GM19238 (cell line): ENCODE results near the gene EFCAB8.
"Not testable (repeated sequence)": the region's sequence is repeated elsewhere in the genome, so short reads cannot be mapped to it uniquely, and the experiment has no call there.

Source experiments
- DNase-seq: peaks from one replicate; pipeline ENCODE4 v3.0.0; 2011; ENCODE audit warnings: low spot score; ENCODE audit not compliant: insufficient read length

The EFCAB8 gene

DNA sequence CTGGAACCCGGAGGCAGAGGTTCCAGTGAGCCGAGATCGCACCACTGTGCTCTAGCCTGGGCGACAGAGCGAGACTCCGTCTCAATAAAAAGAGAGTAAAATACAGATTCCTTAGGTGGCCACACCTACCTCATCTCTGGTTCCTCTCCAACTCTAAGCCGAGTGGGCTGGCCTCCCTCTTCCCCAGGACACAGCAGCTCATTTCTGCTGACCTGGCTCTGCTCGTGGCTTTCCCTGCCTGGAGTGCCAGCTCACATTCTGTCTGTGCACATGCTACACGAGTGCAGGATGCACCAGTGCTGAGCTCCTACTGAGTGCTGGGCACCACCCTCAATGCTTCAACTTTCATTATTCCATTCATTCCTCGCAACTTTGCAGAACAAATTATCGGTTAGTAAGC is 28.8 kb downstream of the EFCAB8 start:
- DNase-seq, result no peak

DNA sequence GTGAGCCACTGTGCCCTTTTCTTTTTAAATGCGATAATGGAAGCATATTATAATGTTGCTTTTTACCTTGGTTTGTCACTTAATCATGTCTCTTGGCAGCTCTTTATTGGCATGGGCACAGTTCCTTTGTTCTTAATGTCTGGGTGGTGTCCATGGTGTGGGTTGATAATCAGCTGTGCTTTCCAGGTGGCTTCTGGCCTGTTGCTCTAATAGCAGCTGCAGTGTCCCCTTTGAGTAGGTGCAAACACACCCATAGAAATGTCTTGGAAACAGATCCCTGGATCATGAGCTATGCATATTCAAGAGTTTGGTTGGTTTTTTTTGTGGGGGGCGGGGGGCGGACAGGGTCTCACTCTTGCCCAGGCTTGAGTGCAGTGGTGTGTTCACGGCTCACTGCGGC is 29.9 kb downstream of the EFCAB8 start:
- no peak for DNase-seq

DNA sequence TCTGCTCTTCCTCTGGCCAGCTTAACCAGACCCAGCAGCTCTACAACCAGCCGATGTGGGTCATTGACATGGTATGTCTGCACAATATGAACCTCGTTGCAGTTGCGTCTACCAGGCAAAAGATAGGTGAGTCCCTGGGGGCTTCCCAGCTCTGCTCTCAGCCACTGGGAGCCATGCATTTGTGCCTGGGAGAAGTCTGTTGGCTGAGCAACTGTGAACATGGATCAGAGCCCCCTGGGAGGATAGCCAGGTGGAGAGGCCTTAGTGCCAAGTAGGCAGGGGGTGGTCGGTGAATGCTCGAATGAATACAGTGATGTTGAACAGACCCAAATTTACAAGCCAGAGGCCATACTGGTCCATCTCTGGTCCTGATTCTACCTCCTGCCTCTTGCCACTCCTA is 30.6 kb downstream of the EFCAB8 start:
- no peak for DNase-seq

DNA sequence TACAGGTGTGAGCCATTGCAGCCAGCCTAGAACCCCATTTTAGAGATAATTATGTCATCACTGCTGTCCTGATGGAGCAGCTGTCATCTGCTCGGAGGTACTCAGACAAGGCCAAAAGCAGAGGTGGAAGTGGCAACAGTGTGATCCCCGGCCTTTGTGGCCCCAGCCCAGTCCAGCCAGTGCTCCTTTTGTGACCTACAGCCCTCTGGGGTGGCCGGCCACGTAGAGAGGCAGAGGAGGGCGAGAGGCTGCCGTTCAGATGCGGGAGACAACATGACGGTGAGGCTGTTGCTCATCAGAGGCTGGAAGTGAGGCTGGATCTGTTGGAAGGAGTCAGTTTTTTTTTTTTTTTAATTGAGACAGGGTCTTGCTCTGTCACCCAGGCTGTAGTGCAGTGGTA is 32.8 kb downstream of the EFCAB8 start:
- DNase-seq, result no peak

DNA sequence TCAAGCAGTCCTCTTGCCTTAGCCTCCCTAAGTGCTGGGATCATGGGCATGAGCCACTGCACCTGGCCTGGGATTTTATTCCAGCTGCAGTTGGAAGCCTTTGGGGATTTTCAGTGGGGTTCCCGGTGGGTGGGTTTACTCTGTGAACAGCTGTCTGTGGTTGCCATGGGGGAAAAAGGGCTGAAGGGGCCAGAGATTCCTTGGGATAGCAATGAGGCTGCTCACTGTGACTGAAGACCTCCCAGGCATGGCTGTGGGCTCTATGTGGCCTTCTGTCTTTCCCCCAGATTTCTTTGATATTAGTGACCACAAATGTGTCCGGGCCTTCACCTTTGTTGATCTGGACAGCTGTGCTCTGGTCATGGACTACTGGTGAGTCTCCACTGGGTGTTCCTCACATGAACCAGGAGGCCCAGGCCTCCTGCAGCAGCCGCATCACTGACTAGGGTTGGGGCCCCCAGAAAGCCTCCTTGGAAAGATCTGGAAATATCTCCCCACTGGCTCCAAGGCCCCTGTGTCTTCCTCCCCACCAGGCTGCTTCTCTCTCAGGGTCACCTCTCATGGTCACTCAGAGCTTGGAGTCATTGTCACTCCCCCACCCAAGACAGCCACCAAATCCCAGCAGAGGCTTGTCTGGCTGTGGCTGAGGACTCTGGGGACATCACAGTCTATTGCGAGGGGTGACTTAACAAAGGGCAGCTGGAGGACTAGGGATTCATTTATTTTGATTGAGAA is 33.4 kb downstream of the EFCAB8 start:
- DNase-seq, result no peak

DNA sequence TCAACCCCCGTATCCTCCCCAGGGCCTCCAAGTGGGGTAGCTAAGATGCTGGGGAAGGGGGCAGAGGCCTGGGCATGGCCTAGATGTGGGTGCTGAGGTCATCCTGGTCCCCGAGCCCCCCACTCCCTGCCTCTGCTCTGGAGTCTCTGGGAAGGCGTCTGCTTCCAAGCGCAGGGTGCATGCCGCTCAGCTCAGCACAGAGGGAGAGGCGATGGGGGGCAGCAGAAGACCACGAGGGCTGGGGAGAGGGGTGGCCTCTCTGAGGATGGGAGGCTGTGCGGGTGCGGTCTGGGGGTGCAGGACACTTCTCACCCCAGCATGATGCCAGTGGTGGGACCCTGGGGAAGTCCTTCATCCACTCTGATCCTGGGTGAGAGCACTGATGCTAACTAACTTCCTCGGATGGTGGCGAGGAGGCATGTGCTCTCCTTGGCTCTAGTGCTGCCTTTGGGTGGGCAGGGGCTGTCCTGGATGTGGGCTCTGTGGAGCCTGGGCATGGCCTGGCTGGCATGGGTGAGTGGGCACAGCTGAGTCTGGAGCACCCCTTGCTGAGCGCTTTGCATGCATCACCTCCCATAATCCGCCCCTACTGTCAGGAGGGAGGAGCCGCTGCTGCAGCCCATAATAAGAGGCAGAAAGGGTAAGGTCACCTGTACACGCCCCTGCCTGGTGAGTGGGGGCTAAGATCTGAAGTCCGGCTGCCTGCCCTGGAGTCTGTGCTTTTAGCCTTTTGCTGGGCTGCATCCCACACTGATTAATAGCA is 34.7 kb downstream of the EFCAB8 start:
- no peak for DNase-seq

- DNase-seq, result no peak
Measured at GRCh38 chr20:32894026-32894483, 35.3 kb downstream of the EFCAB8 start.

DNA sequence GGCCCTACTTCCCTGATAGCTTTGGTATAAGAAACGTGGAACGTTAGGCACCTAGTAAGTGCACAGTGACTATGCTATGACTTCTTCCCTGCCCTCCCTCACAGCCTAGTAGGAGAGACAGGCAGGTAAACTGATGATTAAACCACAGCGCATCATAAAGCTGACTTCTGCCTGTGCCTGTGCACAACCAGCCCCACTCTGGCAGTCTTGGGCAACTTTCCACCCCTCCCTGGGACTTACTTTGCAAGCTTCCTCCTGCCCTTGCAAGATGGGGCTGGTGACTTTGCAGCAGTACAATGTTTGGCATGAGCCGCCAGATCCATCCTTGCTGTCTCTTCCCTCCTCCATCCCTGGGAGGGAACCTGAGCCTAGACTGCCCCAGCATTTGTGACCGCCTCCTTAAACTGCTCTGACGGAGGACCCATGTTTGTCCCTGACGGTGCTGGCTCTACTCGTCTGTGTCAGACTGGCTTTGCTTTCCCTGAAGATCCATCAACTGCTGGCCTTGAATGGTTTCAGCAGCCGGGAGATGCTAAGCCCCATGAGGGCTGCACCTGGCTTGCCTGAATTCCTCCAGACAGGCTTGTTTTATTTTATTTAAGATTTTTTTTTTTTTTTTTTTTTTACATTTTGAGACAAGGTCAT is 36.1 kb downstream of the EFCAB8 start:
- DNase-seq, result no peak

DNA sequence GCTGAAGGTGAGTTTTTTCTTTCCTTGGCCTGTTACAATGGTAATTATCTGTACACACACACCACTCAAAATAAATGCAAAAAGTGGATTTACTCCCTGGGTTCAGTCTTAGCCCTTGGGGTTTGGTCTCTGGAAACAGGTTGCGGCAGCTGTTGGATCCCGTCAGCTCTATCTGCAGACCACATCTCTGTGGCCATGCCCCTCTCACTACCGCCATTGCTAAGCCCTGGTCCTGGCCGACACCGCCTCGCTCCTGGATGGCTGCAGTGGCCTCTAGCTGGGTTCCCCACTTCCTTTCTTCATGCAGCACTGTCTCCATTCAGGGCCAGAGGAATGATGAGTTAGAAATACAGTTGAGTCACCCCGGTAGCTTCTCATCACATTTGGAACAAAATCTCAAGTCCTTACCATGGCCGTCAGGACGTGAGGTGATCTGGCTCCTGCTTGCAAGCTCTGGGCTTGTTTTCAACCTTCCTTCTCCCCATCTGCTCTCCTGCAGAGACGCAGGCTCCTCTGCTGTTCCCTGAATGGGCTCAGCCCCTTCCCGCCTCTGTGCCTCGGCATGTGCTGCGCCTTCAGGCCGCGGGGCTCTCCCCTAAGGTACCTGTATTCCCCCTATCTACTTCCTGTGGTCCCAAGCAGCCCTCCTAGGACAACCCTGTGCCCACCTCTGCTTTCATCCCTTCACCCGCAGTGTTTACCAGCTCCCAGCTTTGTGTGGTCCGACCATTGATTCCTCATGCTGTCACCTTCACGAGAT is 38.0 kb downstream of the EFCAB8 start:
- DNase-seq, result no peak

- no peak for DNase-seq
Measured at GRCh38 chr20:32898729-32899128, 40.0 kb downstream of the EFCAB8 start.

DNA sequence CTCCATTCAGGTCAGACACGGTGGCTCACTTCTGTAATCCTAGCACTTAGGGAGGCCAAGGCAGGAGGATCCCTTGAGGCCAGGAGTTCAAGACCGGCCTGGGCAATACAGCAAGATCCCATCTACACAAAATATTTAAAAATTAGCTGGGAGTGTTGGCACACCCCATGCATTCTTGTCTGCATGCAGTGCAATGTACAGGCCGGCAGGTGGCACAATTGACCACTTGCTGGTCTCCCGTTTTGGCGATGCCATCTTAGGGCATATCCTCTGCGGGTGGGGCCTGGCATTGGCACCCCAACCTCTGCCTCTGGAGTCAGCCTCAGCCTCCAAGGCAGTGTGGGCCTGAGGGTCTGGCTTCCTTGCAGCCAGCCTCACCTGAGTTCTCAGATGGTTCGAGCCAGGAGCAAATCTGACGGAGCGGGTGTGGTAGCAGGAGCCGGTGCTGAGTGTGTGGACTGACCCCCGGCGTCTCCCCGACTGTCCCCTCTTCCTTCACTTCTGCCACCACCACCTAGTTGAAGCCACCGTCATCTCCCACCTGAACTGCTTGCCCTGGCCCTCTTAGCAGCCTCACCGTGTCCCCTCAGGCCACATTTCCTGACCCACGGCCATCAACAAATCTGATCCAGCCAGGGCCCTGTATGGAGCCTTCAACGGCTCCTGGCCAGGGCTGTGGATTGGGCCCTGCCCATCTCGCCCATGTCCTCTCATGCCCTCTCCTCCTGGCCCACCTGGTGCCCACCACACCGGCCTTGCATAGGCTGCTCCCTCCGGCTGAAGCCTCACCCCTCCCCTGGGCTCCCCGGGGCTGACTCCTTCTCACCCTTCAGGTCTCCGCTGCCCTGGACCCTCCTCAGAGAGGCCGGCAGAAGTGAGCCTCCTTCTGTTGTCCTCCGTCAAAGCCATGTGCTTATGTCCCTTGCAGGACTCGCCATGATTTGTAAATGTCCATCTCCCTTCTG is 44.0 kb downstream of the EFCAB8 start:
- DNase-seq, result peak; percentile 57

- DNase-seq, result no peak
Measured at GRCh38 chr20:32903666-32904175, 45.0 kb downstream of the EFCAB8 start.

DNA sequence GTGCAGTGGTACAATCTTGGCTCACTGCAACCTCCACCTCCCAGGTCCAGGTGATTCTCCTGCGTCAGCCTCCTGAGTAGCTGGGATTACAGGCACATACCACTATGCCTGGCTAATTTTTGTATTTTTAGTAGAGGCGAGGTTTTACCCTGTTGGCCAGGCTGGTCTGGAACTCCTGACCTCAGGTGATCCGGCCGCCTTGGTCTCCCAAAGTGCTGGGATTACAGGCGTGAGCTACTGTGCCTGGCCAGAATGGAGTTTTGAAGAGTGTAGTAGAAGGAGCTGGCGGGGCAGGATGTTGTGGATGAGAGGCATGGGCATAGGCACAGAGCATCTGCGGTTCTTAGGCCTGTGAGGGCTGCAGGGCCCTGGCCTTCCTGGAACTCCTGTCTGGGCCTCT is 46.0 kb downstream of the EFCAB8 start:
- DNase-seq, result not testable (repeated sequence)

DNA sequence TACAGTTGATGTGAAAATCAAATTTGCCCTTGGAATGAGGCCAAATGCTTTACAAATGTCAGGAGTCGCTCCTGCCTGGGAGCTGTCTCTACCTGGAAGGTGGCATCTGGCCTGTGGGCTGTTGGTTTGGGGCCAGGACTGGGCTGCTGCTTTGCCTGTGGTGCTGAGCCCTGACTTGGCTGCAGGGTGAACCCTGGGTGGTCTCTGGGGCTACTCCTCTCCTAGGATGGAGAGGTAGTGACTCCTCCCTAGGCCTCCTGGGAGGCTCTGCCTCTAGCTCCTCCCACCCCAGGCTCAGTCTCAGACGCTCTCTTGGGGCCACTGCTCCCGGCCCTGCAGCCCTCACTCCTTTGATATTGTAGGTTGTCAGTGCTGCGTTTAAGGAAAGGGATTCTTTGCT is 47.5 kb downstream of the EFCAB8 start:
- DNase-seq, result no peak

DNA sequence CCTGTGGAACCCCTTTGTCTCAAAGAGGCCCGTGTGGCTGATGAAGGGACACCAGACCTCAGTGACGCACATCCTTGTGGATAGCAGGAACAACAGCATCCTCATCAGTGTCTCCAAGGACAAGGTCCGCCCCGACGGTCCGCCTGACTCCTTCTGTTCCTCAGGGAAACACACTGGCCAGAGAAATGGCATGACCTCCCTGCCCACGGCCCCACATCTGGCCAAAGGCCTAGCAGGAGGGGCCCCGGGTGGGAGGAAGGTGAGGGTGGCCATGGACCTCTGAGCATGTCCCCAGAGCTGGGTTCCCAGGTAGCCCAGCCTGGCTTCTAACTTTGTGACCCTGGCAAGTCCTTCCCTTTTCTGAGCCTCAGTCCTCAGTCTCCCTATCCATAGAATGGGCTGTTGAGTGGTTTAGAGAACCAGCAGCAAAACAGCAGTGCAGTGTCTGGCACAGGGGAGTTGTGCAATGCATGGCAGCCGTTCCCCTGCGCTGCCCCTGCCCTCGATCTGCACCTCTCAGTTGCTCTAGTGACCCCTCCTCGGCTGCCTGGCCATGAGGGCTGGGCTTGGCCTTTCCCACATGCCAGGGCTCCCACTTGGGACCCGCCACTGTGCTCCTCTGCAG is 48.3 kb downstream of the EFCAB8 start:
- no peak for DNase-seq

DNA sequence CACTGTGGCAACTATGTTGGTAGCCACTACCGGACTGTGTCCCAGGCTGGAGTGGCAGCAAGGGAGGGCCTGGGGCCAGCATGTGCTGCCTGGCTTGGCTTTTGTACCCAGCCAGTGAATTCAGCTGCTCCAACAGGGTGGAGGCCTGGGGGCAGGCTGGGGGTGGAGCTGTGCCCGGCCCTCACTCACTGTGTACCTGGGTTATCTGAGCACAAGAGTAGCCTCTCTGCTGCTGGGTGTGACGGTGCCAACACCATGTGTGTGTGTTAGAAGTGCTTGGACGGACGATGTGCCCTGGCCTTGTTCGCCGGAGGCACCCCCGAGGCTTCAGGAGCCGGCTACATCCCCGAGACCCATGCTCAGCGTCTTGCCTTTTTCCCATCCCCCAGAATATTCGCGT is 49.2 kb downstream of the EFCAB8 start:
- no peak for DNase-seq

DNA sequence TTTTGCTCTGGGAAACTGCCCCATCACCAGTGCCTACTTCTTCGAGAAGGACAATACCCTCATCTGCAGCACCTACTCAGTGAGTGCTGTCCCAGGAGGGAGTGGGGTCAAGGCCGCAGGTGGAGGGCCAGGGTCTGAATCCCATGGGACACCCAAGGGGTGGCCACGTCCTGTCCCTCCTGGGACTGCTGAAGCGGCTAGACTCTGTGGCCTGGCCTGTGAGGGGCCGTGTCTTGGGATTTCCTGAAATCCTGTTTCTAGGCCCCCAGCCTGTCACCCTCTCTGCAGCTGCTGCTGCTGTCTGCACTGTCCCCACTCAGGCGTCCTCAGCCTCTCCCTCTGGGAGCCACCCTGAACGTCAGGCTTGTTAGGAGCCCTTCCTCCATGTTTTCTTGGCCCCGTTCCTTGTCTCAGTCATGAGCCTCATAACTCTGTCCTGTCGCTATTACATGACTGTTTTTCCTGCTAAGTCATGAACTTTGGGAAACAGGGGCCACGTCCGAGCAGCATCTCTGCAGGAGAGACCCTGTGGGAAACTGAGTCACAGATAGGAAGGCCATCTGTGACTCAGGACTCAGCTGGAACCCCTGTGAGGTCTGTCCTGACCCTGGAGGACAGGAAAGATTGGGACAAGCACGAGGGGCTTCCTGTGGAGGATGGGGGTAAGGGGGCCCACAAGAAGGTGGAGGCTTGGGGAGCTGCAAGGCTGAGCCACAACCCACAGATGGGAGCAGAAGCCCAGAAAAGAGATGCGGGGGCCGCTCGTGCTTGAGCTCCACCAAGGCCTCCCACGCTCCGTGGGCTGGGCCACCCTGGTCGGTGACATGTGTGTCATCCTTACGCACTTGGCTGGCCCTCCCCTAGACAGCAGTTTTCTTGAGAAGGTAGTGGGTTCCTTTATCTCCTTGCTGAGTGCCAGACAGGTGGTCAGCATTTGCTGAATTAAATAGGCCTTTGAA is 49.9 kb downstream of the EFCAB8 start:
- no peak for DNase-seq

- DNase-seq, result no peak
Measured at GRCh38 chr20:32909451-32909850, 50.7 kb downstream of the EFCAB8 start.
